GM12874 (cell line): ENCODE data around the gene IFNGR1.

Source experiments
- TF ChIP-seq, protein P1 (sequence below): IDR thresholded peaks from 2 replicates; pipeline ENCODE4 v1.5.1; 2011; ENCODE audit warnings: low read depth, mild to moderate bottlenecking, control low read depth, low read length, moderate library complexity; ENCODE audit not compliant: insufficient read depth

The IFNGR1 gene

GRCh38 chr6:137233911-137234863 is 15.0 kb upstream of the IFNGR1 start:
- TF ChIP-seq, protein P1, sequence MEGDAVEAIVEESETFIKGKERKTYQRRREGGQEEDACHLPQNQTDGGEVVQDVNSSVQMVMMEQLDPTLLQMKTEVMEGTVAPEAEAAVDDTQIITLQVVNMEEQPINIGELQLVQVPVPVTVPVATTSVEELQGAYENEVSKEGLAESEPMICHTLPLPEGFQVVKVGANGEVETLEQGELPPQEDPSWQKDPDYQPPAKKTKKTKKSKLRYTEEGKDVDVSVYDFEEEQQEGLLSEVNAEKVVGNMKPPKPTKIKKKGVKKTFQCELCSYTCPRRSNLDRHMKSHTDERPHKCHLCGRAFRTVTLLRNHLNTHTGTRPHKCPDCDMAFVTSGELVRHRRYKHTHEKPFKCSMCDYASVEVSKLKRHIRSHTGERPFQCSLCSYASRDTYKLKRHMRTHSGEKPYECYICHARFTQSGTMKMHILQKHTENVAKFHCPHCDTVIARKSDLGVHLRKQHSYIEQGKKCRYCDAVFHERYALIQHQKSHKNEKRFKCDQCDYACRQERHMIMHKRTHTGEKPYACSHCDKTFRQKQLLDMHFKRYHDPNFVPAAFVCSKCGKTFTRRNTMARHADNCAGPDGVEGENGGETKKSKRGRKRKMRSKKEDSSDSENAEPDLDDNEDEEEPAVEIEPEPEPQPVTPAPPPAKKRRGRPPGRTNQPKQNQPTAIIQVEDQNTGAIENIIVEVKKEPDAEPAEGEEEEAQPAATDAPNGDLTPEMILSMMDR: no peak

DNA sequence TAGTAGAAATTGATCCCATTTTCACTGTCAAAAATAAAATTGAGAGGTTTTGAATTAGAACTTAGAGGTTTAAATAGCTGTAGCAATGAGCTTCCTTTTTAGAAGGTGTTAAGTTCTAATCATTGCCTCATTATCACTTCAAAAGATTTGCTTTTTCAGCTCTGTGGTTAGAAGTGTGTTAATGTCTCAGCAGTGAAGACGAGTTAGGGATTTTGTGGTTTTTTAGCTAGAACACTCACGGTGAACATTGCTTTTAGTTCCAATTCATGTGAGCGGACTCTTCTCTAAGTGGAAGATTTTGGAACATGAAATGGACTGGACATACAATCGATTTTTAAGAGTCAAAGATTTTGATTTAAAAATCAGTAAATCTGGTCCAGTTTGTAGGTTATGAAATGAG is 12.7 kb upstream of the IFNGR1 start:
- TF ChIP-seq, protein P1: no peak

GRCh38 chr6:137230956-137231555 is 11.9 kb upstream of the IFNGR1 start:
- TF ChIP-seq, protein P1: no peak

- TF ChIP-seq, protein P1: no peak
These were observed 11.4 kb upstream of the IFNGR1 start for GRCh38 chr6:137230547-137230946.

DNA sequence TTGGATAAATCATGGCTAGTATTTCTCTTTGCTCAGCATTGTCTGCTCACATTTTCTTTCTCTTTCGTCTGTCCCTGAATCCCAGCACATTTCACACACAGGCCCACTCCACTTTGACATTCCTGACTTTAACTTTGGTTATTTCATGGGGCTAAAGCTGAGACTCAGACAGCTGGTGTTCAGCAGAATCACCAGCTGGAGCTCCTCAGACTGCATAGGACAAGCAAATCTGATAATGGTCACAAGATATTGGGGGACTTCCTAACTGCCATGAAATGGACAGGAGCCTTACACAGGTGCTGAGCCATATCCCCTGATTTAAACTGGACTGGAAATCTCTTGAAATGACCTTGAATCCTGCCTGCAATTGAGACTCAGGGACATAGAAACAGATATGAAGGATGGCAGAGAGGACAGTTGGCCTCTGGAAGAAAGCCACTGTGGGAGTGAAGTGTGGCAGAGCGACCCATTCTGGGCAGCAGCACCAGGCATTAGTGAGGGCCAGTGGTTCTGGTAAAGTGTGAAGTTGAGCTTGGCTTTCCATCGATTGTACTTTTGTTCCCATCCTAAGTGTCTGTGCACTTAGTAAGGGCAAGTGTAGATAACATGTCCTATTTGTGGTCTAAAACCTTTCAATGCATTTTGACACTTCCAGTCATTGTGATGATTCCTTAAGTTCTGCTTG is 10.0 kb upstream of the IFNGR1 start:
- TF ChIP-seq, protein P1: no peak

GRCh38 chr6:137227871-137228302 is 8.7 kb upstream of the IFNGR1 start:
- TF ChIP-seq, protein P1: no peak

- TF ChIP-seq, protein P1: no peak
These were observed 7.5 kb upstream of the IFNGR1 start for GRCh38 chr6:137226697-137227096.
